ENCODE data around the gene NCSTN. TPM values are rescaled to one million over a fixed set of nuclear protein-coding genes. Genes with fewer than 3 reads are reported as not detected.

The NCSTN gene
- 67.8 and 69.3 TPM in 2 replicates for total RNA-seq (2021)
- long read RNA-seq, transcript NCSTN-201 (17 exons, 2,936 nt): major isoform, 56 of 77 reads
- long read RNA-seq, partial matches to known transcripts: 4 of 77 reads
- long read RNA-seq, other reads (novel, unspliced or antisense): 16 of 77 reads

GRCh38 chr1:160342953-160343869, at the start of gene NCSTN, which contains the start of gene COPA:
Gene NCSTN, plus strand, starts transcription at chr1:160343383. Its CDS starts 14 bp downstream, at chr1:160343397.
Gene COPA, minus strand, starts transcription at chr1:160343250. Its CDS starts 80 bp downstream, at chr1:160343170.
- H3K4me1 Mint-ChIP-seq: peaks cover 25 to 26% of the 10 kb centered on the region in 2 experiments
- peaks cover 0 to 3% of the 10 kb centered on the region in 2 experiments; a peak in 1 of 5 replicates for H3K9me3 Mint-ChIP-seq
- Histone ChIP-seq H3T11ph (ENCODE audit: low read length) (no peak within 1 kb of the TSS), H2BK5ac (ENCODE audit: insufficient read length, low read length) (no peak within 1 kb of the TSS), H3K9me3 (ENCODE audit: control insufficient read depth, low read depth, low read length) (no peaks in the 10 kb centered on the region), H3K56ac (ENCODE audit: insufficient read length, low read depth, low read length) (no peak within 1 kb of the TSS), H4K8ac (replicated peaks; ENCODE audit: insufficient read length, low read depth, low read length) (no peak within 1 kb of the TSS), H2BK12ac (ENCODE audit: insufficient read length, low read depth, low read length) (no peak within 1 kb of the TSS), H2BK15ac (ENCODE audit: low read depth, low read length) (no peak within 1 kb of the TSS), H4K20me1 (ENCODE audit: control insufficient read depth, insufficient read depth, insufficient read length) (no peaks in the 10 kb centered on the region), H3K14ac (ENCODE audit: insufficient read depth, low read length) (peak within 1 kb of the TSS; percentile 88), H3K4ac (ENCODE audit: low read depth, low read length) (no peak within 1 kb of the TSS), H4K5ac (ENCODE audit: insufficient read length, low read depth, low read length) (no peak within 1 kb of the TSS), H3K27ac (ENCODE audit: insufficient read length, low read depth, low read length) (no peak within 1 kb of the TSS), H3K79me2 (ENCODE audit: insufficient read depth, low read length) (peaks cover 12% of the 10 kb centered on the region; the same call in 1 of the 2 replicates), H3K4me2 (ENCODE audit: insufficient read depth, insufficient read length, low read length) (peak within 1 kb of the TSS; percentile 95), H3K79me1 (ENCODE audit: insufficient read depth, low read depth, low read length, poor library complexity, severe bottlenecking) (peaks cover 9% of the 10 kb centered on the region), H3K18ac (ENCODE audit: insufficient read length, low read depth, low read length) (peak within 1 kb of the TSS; percentile 43), H3K9ac (ENCODE audit: extremely low read depth, insufficient read length, low read length) (peak within 1 kb of the TSS; percentile 93), H2BK120ac (ENCODE audit: low read depth, low read length, poor library complexity, severe bottlenecking) (no peak within 1 kb of the TSS), H3K4me1 (ENCODE audit: insufficient read depth, low read length) (no peaks in the 10 kb centered on the region), H2BK20ac (ENCODE audit: low read depth, low read length, poor library complexity, severe bottlenecking) (no peak within 1 kb of the TSS), H3K23me2 (ENCODE audit: insufficient read length, low read depth, low read length, poor library complexity, severe bottlenecking) (peaks cover 7% of the 10 kb centered on the region), H4K91ac (ENCODE audit: insufficient read length, low read depth, low read length) (no peak within 1 kb of the TSS), H3K23ac (ENCODE audit: insufficient read length, low read depth, low read length) (no peak within 1 kb of the TSS), H2AK5ac (ENCODE audit: insufficient read length, low read length) (no peak within 1 kb of the TSS), H2AFZ (ENCODE audit: low read length) (no peak within 1 kb of the TSS), H3K27me3 (ENCODE audit: insufficient read depth, low read length) (no peaks in the 10 kb centered on the region)
- H3K27ac Mint-ChIP-seq: peak within 1 kb of the TSS; percentile 98 to 99 (median 98)
- peak within 1 kb of the TSS; percentile 99 to 100 for H3K4me3 Mint-ChIP-seq
- peak; percentile 95 for DNase-seq
- no peak for TF ChIP-seq CTCF (conservative IDR thresholded peaks at IDR 0.05)
- no CpG with 5 or more reads among the region's 58 CpGs for WGBS (ENCODE audit: extremely low coverage, insufficient read length, low lambda C conversion rate)
- peaks cover 12 to 45% (median 40%) of the 10 kb centered on the region in 3 experiments; a peak in 6 of 7 replicates for H3K36me3 Mint-ChIP-seq (ENCODE audit: insufficient read depth in 1 of 3, low read depth in 3 of 3)
- peaks cover 2% of the 10 kb centered on the region; the same call in 1 of the 2 replicates for H3K27me3 Mint-ChIP-seq (ENCODE audit: low read depth)

All from H9 (cell line).